ENCODE data around the gene KLHDC1.

GRCh38 chr14:49659526-49660455 is 33.1 kb upstream of the KLHDC1 start:
- no peak for TF ChIP-seq CTCF (IDR thresholded peaks at IDR 0.05 in 2 of 3, conservative IDR thresholded peaks at IDR 0.05 in 1 of 3; ENCODE audit: borderline replicate concordance in 1 of 3, insufficient read depth in 1 of 3, low read depth in 2 of 3, low read length in 2 of 3)
- TF ChIP-seq EZH2 (IDR thresholded peaks at IDR 0.05), result no peak
- TF ChIP-seq POLR2AphosphoS5 (IDR thresholded peaks at IDR 0.05; ENCODE audit: low read depth, low read length), result no peak
- no peak for TF ChIP-seq POLR2A (IDR thresholded peaks at IDR 0.05; ENCODE audit: borderline replicate concordance, extremely low read depth, insufficient read depth, insufficient read length)
- no peak for TF ChIP-seq SP1 (IDR thresholded peaks at IDR 0.05; ENCODE audit: low read depth)
- no peak for TF ChIP-seq SIN3A (IDR thresholded peaks at IDR 0.05; ENCODE audit: low read depth)
- TF ChIP-seq REST (IDR thresholded peaks at IDR 0.05; ENCODE audit: low read depth), result no peak
- no peak for TF ChIP-seq ELF1 (IDR thresholded peaks at IDR 0.05; ENCODE audit: borderline replicate concordance, low read depth)
- no peak for TF ChIP-seq FOSL1 (IDR thresholded peaks at IDR 0.05; ENCODE audit: low read depth)
- TF ChIP-seq RAD21 (IDR thresholded peaks at IDR 0.05; ENCODE audit: low read depth), result no peak
- no peak for TF ChIP-seq ZNF274 (IDR thresholded peaks at IDR 0.05; ENCODE audit: low read depth, low read length)
- no peak for TF ChIP-seq EZH2phosphoT487 (IDR thresholded peaks at IDR 0.05; ENCODE audit: borderline replicate concordance)
- TF ChIP-seq MAX (IDR thresholded peaks at IDR 0.05), result no peak

Data from HCT116 (cell line).